Neuronal stem cell (in vitro differentiated cells): ENCODE measurements around the gene SPATA24.
"Not testable (repeated sequence)": the region's sequence is repeated elsewhere in the genome, so short reads cannot be mapped to it uniquely, and the experiment has no call there.

ENCODE experiments used
- DNase-seq: peaks from one replicate; pipeline ENCODE4 v3.0.0-alpha.2; 2013; ENCODE audit warnings: low spot score
- H2AFZ ChIP-seq: one replicate; pipeline ENCODE4 v1.6.1; 2013; ENCODE audit warnings: mild to moderate bottlenecking, low read length, inconsistent platforms
- H2AK5ac ChIP-seq: 2 replicates; pipeline ENCODE4 v1.6.1; 2013; ENCODE audit warnings: low read depth, mild to moderate bottlenecking, inconsistent platforms, low read length, moderate library complexity, mixed read lengths
- H2BK120ac ChIP-seq: 2 replicates; pipeline ENCODE4 v1.6.1; 2013; ENCODE audit warnings: low read depth, mild to moderate bottlenecking, inconsistent platforms, low read length, moderate library complexity, mixed read lengths
- H2BK12ac ChIP-seq: one replicate; pipeline ENCODE4 v1.6.1; 2013; ENCODE audit warnings: low read length, inconsistent platforms
- H2BK15ac ChIP-seq: 2 replicates; pipeline ENCODE4 v1.6.1; 2013; ENCODE audit warnings: mild to moderate bottlenecking, low read length, inconsistent platforms, mixed read lengths
- H2BK5ac ChIP-seq: one replicate; pipeline ENCODE4 v1.6.1; 2013; ENCODE audit warnings: inconsistent platforms, mild to moderate bottlenecking, low read length, moderate library complexity
- H3K14ac ChIP-seq: one replicate; pipeline ENCODE4 v1.6.1; 2013; ENCODE audit warnings: low read length, inconsistent platforms
- H3K18ac ChIP-seq: 2 replicates; pipeline ENCODE4 v1.6.1; 2013; ENCODE audit warnings: low read length, inconsistent platforms
- H3K23ac ChIP-seq: 2 replicates; pipeline ENCODE4 v1.6.1; 2013; ENCODE audit warnings: low read depth, mild to moderate bottlenecking, mixed read lengths, low read length, inconsistent platforms; ENCODE audit not compliant: poor library complexity
- H3K27ac ChIP-seq: replicated peaks from 3 replicates; pipeline ENCODE4 v1.5.1; 2013; ENCODE audit warnings: low read length, inconsistent platforms
- H3K27me3 ChIP-seq, 3 experiments: 2 replicates each; pipeline ENCODE4 v1.6.1; 2013; ENCODE audit warnings: low read length in 3 of 3, mild to moderate bottlenecking in 2 of 3, inconsistent platforms in 1 of 3, low read depth in 1 of 3, mixed read lengths in 1 of 3, moderate library complexity in 1 of 3; ENCODE audit not compliant: control insufficient read depth in 3 of 3, insufficient read depth in 3 of 3
- H3K36me3 ChIP-seq, 2 donors: replicated peaks in 1 of 2; 2 replicates each; pipeline ENCODE4 v1.6.1; 2013; ENCODE audit warnings: low read length in 2 of 2; ENCODE audit not compliant: control insufficient read depth in 2 of 2, insufficient read depth in 2 of 2
- H3K4ac ChIP-seq: 2 replicates; pipeline ENCODE4 v1.6.1; 2013; ENCODE audit warnings: inconsistent platforms, mild to moderate bottlenecking, low read length, moderate library complexity
- H3K4me1 ChIP-seq, 2 donors: 1 replicate in 1 of 2; 2 replicates in 1 of 2; pipeline ENCODE4 v1.6.1; 2013; ENCODE audit warnings: low read length in 2 of 2, low read depth in 1 of 2; ENCODE audit not compliant: control insufficient read depth in 2 of 2, insufficient read depth in 1 of 2
- H3K4me2 ChIP-seq: one replicate; pipeline ENCODE4 v1.6.1; 2013; ENCODE audit warnings: mild to moderate bottlenecking, low read length, inconsistent platforms; ENCODE audit not compliant: insufficient read depth, poor library complexity, severe bottlenecking
- H3K4me3 ChIP-seq, 2 donors: 2 replicates each; pipeline ENCODE4 v1.5.1; 2013; ENCODE audit warnings: low read length in 2 of 2, mild to moderate bottlenecking in 2 of 2, inconsistent platforms in 1 of 2, moderate library complexity in 1 of 2
- H3K79me1 ChIP-seq: one replicate; pipeline ENCODE4 v1.6.1; 2013; ENCODE audit warnings: low read depth, mild to moderate bottlenecking, inconsistent platforms, low read length, moderate library complexity
- H3K9ac ChIP-seq: one replicate; pipeline ENCODE4 v1.6.1; 2013; ENCODE audit warnings: mild to moderate bottlenecking, low read depth, low read length, inconsistent platforms; ENCODE audit not compliant: poor library complexity
- H3K9me3 ChIP-seq, 2 donors: replicated peaks in 1 of 2; 2 replicates each; pipeline versions ENCODE3 to v1.6.1; 2013; ENCODE audit warnings: low read length in 2 of 2, mild to moderate bottlenecking in 2 of 2, inconsistent platforms in 1 of 2, low read depth in 1 of 2, mixed read lengths in 1 of 2, moderate library complexity in 1 of 2; ENCODE audit not compliant: control insufficient read depth in 2 of 2, insufficient read depth in 1 of 2
- H4K8ac ChIP-seq: one replicate; pipeline ENCODE4 v1.6.1; 2013; ENCODE audit warnings: low read depth, mild to moderate bottlenecking, inconsistent platforms, low read length, moderate library complexity
- H4K91ac ChIP-seq: one replicate; pipeline ENCODE4 v1.6.1; 2013; ENCODE audit warnings: low read length, low read depth, mild to moderate bottlenecking, inconsistent platforms; ENCODE audit not compliant: poor library complexity
- WGBS, 2 donors: extraction: QIAGEN DNeasy Blood & Tissue Kit; methylation state at CpG; one replicate each; pipeline ENCODE4 v1.1.7; 2013; ENCODE audit warnings: missing lambda C conversion rate in 2 of 2, mixed read lengths in 1 of 2; ENCODE audit not compliant: insufficient read length in 2 of 2, insufficient replicate concordance in 1 of 2; ENCODE audit errors: extremely low coverage in 2 of 2; 5-methylcytosine and 5-hydroxymethylcytosine counted together

Gene SPATA24

DNA sequence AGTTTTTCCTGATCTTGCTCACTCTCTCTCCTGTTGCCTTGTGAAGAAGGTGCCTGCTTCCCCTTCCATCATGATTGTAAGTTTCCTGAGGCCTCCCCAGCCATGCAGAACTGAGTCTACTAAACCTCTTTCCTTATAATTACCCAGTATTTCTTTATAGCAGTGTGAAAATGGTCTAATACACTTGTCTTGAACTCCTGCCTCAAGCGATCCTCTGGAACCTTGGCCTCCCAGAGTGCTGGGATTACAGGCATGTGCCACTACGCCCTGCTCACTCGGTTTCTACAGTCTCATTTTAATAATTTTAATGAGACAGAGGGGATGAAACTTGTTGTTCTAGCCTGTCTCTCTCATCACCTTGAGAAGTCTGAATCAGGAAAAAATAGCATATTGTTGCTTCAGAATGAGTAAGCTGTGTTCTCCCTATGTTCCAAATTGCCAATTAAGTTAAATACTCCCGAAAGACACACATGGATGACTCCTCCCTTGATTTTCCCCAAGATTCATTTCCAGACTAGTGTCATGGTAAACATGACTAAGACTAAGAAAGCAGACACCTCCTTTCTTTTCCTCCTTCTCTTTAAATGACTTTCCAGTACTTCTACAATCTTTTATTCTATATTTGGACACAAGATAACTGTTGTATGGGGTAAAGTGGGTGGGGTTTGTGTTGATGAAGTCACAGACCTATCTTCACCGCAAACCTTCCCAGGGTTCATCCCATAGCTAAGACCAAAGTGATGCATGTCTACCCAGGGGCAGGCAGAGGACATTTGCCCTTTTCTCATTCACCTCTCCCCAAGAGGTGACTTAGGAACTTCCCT is 43.3 kb upstream of the SPATA24 start:
- Histone ChIP-seq H3K9me3 (no peaks in the 10 kb centered on the region), H2BK12ac (no peak overlapping the region), H3K4me1 (no peaks in the 10 kb centered on the region), H4K8ac (no peak overlapping the region), H3K4me2 (no peak overlapping the region), H3K27me3 (peaks cover 0 to 9% (median 0%) of the 10 kb centered on the region in 3 experiments), H2AK5ac (no peak overlapping the region), H4K91ac (no peak overlapping the region), H3K14ac (no peak overlapping the region), H3K18ac (no peak overlapping the region), H3K36me3 (no peaks in the 10 kb centered on the region), H3K4ac (no peak overlapping the region), H3K4me3 (no peak overlapping the region), H3K23ac (no peak overlapping the region), H2BK120ac (no peak overlapping the region), H3K79me1 (no peaks in the 10 kb centered on the region), H3K9ac (no peak overlapping the region), H2AFZ (no peak overlapping the region), H2BK5ac (no peak overlapping the region), H2BK15ac (no peak overlapping the region), H3K27ac (no peak overlapping the region)
- WGBS, 2 donors = no CpG with 5 or more reads among the region's 5 CpGs
- DNase-seq = no peak

DNA sequence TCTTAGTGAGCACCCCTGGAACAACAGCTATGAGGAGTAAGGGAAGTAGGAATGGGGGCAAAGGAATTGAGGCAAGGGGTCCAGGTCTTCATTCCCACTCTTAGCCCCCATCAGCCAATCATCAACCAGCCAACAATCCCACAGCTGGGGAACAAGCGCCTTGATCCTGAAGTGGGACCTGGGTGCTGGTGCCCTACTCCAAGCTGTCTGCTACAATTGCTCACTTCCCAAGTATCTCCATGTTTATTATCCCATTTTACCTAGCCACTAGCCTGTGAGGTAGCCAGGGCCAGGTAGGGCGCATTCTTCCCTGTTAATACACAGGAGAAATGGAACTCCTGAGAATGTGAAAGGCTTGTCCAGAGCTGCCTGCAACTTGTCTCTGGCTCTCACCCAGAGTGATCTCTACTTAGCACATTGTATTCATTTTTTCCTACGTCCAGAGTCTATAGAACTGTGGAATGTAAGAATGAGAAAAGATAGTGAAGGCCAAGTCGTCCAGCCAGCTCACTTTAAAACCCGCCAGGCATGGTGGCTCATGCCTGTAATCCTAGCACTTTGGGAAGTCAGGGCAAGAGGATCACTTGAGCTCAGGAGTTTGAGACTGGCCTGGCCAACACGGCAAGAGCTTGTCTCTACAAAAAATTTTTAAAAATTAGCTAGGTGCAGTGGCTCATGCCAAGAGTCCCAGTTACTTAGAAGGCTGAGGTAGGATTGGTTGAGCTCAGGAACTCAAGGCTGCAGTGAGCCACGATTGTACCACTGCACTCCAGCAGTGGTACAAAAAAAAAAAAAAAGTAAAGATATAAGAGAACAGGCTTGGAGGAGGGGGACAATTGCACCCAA is 41.7 kb upstream of the SPATA24 start:
- H3K27me3 ChIP-seq = peaks cover 0 to 15% (median 0%) of the 10 kb centered on the region in 3 experiments
- no peak overlapping the region for H3K18ac ChIP-seq
- H3K4ac ChIP-seq = no peak overlapping the region
- H3K14ac ChIP-seq = no peak overlapping the region
- H2BK12ac ChIP-seq = no peak overlapping the region
- no peak for DNase-seq
- no peaks in the 10 kb centered on the region for H3K9me3 ChIP-seq
- H3K36me3 ChIP-seq = no peaks in the 10 kb centered on the region
- H4K8ac ChIP-seq = no peak overlapping the region
- WGBS, 2 donors = no CpG with 5 or more reads among the region's 7 CpGs
- H3K9ac ChIP-seq = no peak overlapping the region
- H3K23ac ChIP-seq = no peak overlapping the region
- H3K4me3 ChIP-seq = no peak overlapping the region
- no peak overlapping the region for H2BK15ac ChIP-seq
- no peak overlapping the region for H2BK120ac ChIP-seq
- no peak overlapping the region for H2AK5ac ChIP-seq
- no peaks in the 10 kb centered on the region for H3K79me1 ChIP-seq
- H4K91ac ChIP-seq = no peak overlapping the region
- H2AFZ ChIP-seq = no peak overlapping the region
- H3K4me1 ChIP-seq = no peaks in the 10 kb centered on the region
- H3K4me2 ChIP-seq = no peak overlapping the region
- no peak overlapping the region for H3K27ac ChIP-seq
- H2BK5ac ChIP-seq = no peak overlapping the region

DNA sequence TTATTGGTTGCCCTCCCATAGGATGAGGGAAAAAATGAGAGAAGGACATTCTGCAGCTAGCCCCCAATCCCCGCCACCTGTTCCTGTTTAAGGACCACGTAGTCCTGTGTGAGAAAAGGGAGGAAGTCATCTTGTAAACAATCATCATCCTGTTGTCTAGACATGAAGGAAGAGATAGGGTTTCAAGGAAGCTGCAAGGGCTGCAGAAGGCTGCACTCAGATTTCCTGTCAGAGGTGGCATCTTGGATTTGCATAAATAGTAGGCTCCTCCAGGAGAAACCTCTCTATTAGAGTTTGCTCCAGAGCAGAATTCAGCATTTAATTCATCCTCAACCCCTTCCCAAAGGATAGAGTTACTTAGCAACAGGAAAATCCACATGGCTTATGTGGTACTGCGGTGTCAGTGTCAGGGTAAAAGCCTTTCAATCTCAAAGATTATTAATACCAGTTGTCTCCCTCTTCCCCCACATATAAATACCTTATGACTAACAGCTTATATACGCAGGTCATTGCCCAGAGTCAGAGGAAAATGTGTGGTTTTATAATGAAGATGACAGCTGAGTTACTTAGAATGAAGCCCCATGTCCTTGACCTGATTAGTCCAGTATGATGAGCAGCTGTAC is 40.1 kb upstream of the SPATA24 start:
- Histone ChIP-seq H2BK15ac (no peak overlapping the region), H3K4me3 (no peak overlapping the region), H3K23ac (no peak overlapping the region), H4K8ac (no peak overlapping the region), H3K4me2 (no peak overlapping the region), H4K91ac (no peak overlapping the region), H3K4ac (no peak overlapping the region), H3K27ac (no peak overlapping the region), H2BK12ac (no peak overlapping the region), H3K79me1 (no peaks in the 10 kb centered on the region), H3K4me1 (peaks cover 0 to 4% of the 10 kb centered on the region in 2 donors), H3K18ac (no peak overlapping the region), H3K36me3 (no peaks in the 10 kb centered on the region), H2BK5ac (no peak overlapping the region), H3K9me3 (no peaks in the 10 kb centered on the region), H2AK5ac (no peak overlapping the region), H2AFZ (no peak overlapping the region), H2BK120ac (no peak overlapping the region), H3K9ac (no peak overlapping the region), H3K27me3 (peaks cover 0 to 15% (median 0%) of the 10 kb centered on the region in 3 experiments), H3K14ac (no peak overlapping the region)
- no peak for DNase-seq
- WGBS, 2 donors = no CpG with 5 or more reads among the region's 4 CpGs

DNA sequence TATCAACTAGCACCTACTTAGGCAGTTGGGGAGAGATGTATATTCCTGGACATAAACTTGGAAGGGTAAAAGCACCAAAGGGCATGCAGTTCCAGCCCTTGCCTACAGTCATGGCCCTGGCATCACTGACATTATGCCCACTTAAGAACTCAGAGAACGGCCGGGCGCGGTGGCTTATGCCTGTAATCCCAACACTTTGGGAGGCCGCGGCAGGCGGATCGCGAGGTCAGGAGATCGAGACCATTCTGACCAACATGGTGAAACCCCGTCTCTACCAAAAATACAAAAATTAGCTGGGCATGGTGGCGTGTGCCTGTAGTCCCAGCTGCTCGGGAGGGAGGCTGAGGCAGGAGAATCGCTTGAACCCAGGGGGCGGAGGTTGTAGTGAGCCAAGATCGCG is 36.5 kb upstream of the SPATA24 start:
- H2AK5ac ChIP-seq, H3K4me3 ChIP-seq, H3K14ac ChIP-seq, H3K9me3 ChIP-seq, H2BK15ac ChIP-seq, H3K4ac ChIP-seq, H3K23ac ChIP-seq, H3K27ac ChIP-seq, H4K91ac ChIP-seq, DNase-seq, H3K4me2 ChIP-seq, H2BK5ac ChIP-seq, H2AFZ ChIP-seq, H2BK120ac ChIP-seq, H3K9ac ChIP-seq, H4K8ac ChIP-seq, H3K79me1 ChIP-seq, H3K18ac ChIP-seq, H2BK12ac ChIP-seq: not testable (repeated sequence)
- H3K4me1 ChIP-seq = peaks cover 4 to 11% of the 10 kb centered on the region in 2 donors
- WGBS, 2 donors = no CpG with 5 or more reads among the region's 17 CpGs
- H3K36me3 ChIP-seq = peaks cover 6 to 18% of the 10 kb centered on the region in 2 donors
- H3K27me3 ChIP-seq = peaks cover 0 to 15% (median 0%) of the 10 kb centered on the region in 3 experiments
